ENCODE measurements around the gene EI24. TPM values are rescaled to one million over a fixed set of nuclear protein-coding genes. Genes with fewer than 3 reads are reported as not detected.
A peak's percentile ranks its signal among the peaks of the same experiment; 100 is the strongest.
"Not testable (repeated sequence)": the region's sequence is repeated elsewhere in the genome, so short reads cannot be mapped to it uniquely, and the experiment has no call there.

EI24 gene
- total RNA-seq, 1 donor from 2014 or later = 128 TPM

GRCh38 chr11:125577181-125577580, 7.9 kb downstream of the EI24 start:
- not testable (repeated sequence) for DNase-seq (ENCODE audit: extremely low read depth, low read depth, low spot score)

DNA sequence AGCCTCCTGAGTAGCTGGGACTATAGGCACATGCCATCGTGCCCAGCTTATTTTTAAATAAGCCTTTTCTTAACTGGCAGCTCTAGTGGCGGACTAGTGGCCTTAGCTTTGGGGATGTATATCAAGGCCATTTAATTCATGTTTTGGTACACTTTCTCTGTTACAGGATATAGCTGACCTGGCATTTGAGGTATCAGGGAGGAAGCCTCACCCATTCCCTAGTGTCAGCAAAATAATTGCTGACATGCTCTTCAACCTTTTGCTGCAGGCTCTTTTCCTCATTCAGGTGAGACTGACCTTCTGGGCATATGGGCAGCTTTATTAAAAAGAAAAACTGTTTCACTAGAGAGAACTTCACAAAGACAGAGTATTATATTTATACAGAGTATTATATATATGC, 9.5 kb downstream of the EI24 start:
- DNase-seq (ENCODE audit: extremely low read depth, low read depth, low spot score) = no peak

DNA sequence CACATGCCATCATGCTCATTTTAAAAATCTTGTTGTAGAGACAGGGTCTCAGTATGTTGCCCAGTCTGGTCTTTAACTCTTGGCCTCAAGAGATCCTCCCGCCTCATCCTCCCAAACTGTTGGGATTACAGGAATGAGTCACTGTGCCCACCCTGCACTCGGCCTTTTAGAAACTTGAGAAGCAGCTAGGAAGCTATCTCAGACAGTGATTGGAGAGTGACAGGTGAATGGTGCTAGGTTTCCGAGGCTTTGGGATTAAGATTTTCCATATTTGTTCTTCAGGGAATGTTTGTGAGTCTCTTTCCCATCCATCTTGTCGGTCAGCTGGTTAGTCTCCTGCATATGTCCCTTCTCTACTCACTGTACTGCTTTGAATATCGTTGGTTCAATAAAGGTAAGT, 10.5 kb downstream of the EI24 start:
- DNase-seq (ENCODE audit: extremely low read depth, low read depth, low spot score) = no peak

DNA sequence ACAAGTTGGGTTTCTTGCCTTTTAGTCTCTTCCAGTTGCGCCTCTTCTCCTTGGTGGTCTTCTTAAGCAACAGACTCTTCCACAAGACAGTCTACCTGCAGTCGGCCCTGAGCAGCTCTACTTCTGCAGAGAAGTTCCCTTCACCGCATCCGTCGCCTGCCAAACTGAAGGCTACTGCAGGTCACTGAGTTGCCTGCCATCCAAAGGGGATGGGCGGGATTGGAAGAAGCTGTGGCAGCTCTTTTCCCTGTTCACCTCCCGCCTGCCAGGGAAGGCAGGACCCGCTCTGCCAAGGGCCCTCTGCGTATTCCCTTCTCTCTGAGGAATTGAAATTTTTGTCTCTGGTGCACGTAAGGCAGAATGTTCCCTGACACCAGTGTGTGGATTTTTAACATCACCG, 14.2 kb downstream of the EI24 start:
- no peak for DNase-seq (ENCODE audit: extremely low read depth, low read depth, low spot score)

GRCh38 chr11:125585487-125585886, 16.2 kb downstream of the EI24 start:
- DNase-seq (ENCODE audit: extremely low read depth, low read depth, low spot score) = no peak

- no peak for DNase-seq (ENCODE audit: extremely low read depth, low read depth, low spot score)
Measured at GRCh38 chr11:125586623-125587022, 17.3 kb downstream of the EI24 start.

- DNase-seq (ENCODE audit: extremely low read depth, low read depth, low spot score) = no peak
Measured at GRCh38 chr11:125587480-125587879, 18.2 kb downstream of the EI24 start.

DNA sequence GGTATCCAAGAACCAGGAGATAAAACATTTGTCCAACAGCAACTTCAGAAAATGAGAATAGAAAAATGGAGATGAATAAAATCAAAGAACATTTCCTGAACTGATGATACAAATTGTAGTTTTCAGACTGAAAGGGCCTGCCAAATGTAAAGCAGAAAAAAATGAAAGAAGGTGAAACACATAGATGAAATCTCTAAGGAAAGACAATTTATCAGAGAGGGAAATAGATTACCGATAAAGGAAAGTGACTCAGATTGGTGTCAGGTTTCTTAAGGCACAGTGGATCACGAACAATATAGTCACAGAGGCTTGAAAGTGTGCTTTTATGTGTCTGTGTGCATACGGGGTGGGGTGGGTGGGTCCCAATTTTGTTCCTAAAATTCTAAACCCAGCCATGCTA, 19.2 kb downstream of the EI24 start:
- no peak for DNase-seq (ENCODE audit: extremely low read depth, low read depth, low spot score)

- DNase-seq (ENCODE audit: extremely low read depth, low read depth, low spot score) = no peak
Measured at GRCh38 chr11:125591649-125592304, 22.5 kb downstream of the EI24 start.

GRCh38 chr11:125592305-125593113, 23.2 kb downstream of the EI24 start, which contains the start of gene STT3A:
Gene STT3A (plus strand): TSS chr11:125592852. CDS start chr11:125595916, 3,064 bp downstream.
- peak; percentile 98 for DNase-seq (ENCODE audit: extremely low read depth, low read depth, low spot score)

DNA sequence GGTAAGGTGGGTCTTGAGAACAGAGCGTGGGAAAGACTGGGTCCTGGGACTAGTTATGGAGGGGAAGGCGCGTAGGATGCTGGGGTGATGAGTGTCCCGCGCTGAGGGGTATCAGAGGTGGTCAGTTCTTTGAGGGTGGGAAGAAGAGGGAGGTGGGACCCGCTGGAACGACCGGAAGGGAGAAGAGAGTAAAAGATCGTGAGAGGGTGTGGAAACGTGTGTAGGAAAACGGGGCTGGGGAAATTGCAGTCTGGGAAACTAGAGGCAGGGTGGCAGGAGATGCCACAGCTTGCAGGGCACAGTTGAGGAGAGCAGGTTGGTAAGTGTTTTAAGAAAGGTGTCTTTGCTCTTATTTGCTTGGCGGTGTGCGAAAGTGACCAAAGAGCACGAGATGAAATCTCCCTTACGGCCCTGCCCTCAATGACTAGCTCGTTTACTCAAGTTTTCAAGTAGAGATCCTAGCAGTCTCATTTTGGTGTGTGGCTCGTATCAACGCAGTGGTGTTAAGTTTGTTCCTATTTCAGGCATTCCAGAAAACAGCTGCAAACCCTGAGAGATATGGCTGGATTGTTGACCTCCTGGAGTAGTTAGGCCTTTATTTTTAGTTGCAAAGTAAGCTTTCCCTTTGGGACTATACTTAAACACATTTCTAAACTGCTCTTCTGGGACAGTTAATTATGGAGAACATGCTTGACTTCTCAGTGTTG, 24.0 kb downstream of the EI24 start:
- DNase-seq (ENCODE audit: extremely low read depth, low read depth, low spot score) = no peak

- no peak for DNase-seq (ENCODE audit: extremely low read depth, low read depth, low spot score)
Measured at GRCh38 chr11:125594958-125595357, 25.7 kb downstream of the EI24 start.

- DNase-seq (ENCODE audit: extremely low read depth, low read depth, low spot score) = no peak
Measured at GRCh38 chr11:125600663-125601062, 31.4 kb downstream of the EI24 start.

DNA sequence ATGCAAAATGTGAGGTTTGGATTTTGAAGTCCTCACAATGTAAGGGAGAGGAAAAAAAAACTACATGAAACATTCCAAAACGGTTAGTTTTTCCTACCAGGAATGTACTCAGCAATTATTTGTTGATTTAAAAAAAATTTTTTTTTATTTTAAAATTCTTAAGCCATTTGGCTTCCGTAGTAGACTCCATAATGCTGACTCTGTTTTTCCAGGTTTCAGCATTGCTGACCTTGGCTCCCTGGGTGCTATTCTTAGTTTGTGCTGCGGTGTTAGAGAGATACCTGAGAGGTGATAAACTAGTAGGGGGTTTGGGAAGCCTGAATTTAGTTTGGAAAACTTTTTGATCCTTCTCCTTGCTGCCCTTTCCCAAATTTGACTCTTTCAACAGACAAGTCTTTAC, 33.9 kb downstream of the EI24 start:
- DNase-seq (ENCODE audit: extremely low read depth, low read depth, low spot score) = no peak

DNA sequence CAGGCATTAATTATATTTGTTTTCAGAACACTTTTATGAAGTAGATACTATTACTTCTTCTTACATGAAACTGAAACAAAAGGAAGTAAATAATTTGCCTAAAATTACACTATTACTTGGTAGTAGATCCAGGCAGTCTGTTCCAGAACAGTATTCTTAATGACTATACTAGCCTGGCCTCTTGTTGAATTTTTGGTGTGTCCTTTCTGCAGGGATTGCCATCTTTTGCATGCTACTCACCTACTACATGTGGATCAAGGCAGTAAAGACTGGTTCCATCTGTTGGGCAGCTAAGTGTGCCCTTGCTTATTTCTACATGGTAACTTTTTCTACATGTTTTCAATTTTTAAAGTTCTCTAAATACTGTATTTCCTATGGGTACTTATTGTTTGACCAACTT, 36.1 kb downstream of the EI24 start:
- DNase-seq (ENCODE audit: extremely low read depth, low read depth, low spot score) = no peak

GRCh38 chr11:125609545-125609944, 40.3 kb downstream of the EI24 start:
- no peak for DNase-seq (ENCODE audit: extremely low read depth, low read depth, low spot score)

DNA sequence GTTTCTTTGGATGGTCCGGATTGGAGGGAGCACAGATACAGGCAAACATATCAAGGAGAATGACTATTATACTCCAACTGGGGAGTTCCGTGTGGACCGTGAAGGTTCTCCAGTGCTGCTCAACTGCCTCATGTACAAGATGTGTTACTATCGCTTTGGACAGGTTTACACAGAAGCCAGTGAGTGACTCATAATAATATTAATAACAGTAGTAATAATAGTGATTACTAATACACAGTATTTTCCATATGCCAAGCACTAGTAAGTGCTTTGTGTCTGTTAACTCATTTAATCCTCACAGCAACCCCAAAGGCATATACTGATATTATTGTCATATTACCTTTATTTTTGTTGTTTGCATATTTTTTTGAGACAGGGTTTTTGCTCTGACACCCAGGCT, 49.1 kb downstream of the EI24 start:
- DNase-seq (ENCODE audit: extremely low read depth, low read depth, low spot score) = no peak

DNA sequence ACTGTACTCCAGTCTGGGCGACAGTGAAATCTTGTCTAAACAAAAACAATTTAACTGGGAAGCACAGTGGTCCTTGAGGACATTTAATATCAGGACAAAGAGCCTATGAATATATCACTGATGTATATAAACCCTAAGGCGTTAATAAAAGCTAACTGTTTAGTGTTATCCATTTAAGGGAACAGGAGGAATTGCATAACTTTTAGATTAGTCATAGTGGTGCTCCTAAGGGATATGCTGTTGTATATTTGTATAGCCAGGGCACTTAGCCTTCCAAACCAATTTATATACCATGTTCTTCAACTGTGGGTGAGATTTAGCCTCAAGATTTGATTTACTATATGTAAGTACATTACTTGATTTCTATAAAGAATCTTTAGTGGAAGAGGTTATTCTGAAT, 52.7 kb downstream of the EI24 start:
- no peak for DNase-seq (ENCODE audit: extremely low read depth, low read depth, low spot score)

DNA sequence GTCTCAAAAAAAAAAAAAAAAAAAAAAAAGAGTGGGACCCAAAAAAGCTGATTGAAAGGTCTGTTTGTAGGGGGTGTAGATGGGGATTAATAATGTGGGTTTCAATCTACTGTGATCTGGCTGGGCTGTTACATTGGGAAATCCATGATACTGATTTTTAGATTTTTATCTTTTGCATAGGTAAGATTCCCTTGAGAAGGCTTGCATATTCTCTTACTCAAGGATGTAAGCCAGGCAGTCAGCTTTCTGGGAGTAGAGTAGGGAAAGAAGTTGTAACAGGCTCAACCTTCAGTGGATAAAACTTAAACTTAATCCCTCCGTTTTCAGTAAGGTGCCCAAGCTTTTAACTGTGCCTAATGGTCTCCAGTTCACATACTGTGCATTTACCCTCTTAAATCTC, 53.8 kb downstream of the EI24 start:
- no peak for DNase-seq (ENCODE audit: extremely low read depth, low read depth, low spot score)

DNA sequence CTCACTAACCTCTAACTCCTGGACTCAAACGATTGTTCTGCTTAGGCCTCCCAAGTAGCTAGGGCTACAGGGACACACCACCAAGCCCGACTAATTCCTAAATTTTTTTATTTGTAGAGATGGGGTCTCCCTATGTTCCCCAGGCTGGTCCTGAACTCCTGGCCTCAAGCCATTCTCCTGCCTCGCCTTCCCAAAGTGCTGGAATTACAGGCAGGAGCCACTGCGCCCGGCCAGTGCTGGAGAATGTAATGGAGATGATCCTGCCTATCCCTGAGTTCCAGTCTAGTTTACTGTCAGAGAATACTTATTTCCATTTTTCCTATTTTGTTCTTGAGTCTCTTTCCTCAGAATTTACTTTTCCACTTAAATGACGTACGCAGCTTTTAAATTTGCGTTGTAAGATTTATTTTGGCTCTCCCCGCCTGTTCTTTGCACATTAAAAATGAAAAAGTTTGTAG, 55.5 kb downstream of the EI24 start, which contains the start of gene CHEK1:
CHEK1 (plus strand) TSS at position 408 of the 458 bp plus-strand sequence. CDS start 1,606 bp downstream, outside the sequence.
- no peak for DNase-seq (ENCODE audit: extremely low read depth, low read depth, low spot score)

DNA sequence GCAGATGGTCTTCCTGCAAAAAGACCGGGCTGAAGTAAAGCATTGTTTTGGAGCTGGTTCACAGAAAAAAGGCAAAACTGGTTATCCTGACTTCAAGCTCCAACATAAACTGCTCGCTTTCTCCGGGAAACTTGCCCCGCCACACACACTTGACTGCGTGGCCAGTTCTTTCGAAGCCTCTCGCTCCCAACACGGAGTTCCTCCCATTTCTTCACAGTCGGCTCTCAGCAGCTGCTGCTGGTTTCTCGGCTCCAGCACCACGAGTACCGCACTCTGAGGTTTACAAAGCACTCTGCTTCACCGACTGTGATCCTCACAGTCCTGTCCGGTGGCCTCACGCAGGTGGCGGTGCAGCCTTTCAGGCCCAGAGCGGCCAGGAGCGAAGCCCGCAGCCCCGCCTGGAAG, 56.0 kb downstream of the EI24 start:
- no peak for DNase-seq (ENCODE audit: extremely low read depth, low read depth, low spot score)

All from glomerular endothelial cell (primary cell).